SK-N-MC (cell line): Measurements from ENCODE around the gene MAGI3.

Source experiments
- DNase-seq: peaks from one replicate; pipeline ENCODE4 v3.0.0-alpha.2; 2011; ENCODE audit warnings: low read depth, low spot score
- H3K27ac ChIP-seq: fragments of 200-600 bp; sonication (generic); 2 replicates; pipeline ENCODE4 v1.5.1; 2016; ENCODE audit warnings: mixed run types
- H3K36me3 ChIP-seq: fragments of 200-600 bp; sonication (generic); 2 replicates; pipeline ENCODE4 v1.6.1; 2017; ENCODE audit warnings: antibody characterized with exemption, low read length, mixed read lengths; ENCODE audit not compliant: insufficient read depth
- H3K4me3 ChIP-seq: fragments of 200-600 bp; sonication (generic); 2 replicates; pipeline ENCODE4 v1.5.1; 2016
- H3K9ac ChIP-seq: fragments of 200-600 bp; sonication (generic); 2 replicates; pipeline ENCODE4 v1.8.0; 2017; ENCODE audit warnings: mixed run types, mixed read lengths; ENCODE audit not compliant: insufficient read length
- H3K9me3 ChIP-seq: fragments of 200-600 bp; sonication (generic); 2 replicates; pipeline ENCODE4 v1.6.1; 2017; ENCODE audit warnings: low read depth, mild to moderate bottlenecking, antibody characterized with exemption, low read length, moderate library complexity, mixed read lengths
- EZH2 ChIP-seq: fragments of 200-600 bp; sonication (generic); IDR thresholded peaks from one replicate; pipeline ENCODE4 v1.6.1; 2017; ENCODE audit warnings: antibody characterized with exemption
- FOXP2 ChIP-seq: optimal IDR thresholded peaks from 2 replicates; pipeline ENCODE3; 2011; ENCODE audit warnings: mild to moderate bottlenecking, moderate library complexity; ENCODE audit not compliant: insufficient read depth; ENCODE audit errors: extremely low read length, control extremely low read depth
- POLR2AphosphoS5 ChIP-seq: IDR thresholded peaks from 2 replicates; pipeline ENCODE4 v1.6.1; 2012; ENCODE audit warnings: mild to moderate bottlenecking, low read depth, low read length, borderline replicate concordance

The MAGI3 gene

GRCh38 chr1:113389953-113390834 is at the start of gene MAGI3:
Gene MAGI3, plus strand, starts transcription at chr1:113390515. Its CDS starts 519 bp downstream, at chr1:113391034.
- DNase-seq = peak; percentile 79
- no peaks in the 10 kb centered on the region for H3K36me3 ChIP-seq
- H3K4me3 ChIP-seq = peak within 1 kb of the TSS; percentile 84
- TF ChIP-seq POLR2AphosphoS5 (peak; percentile 65), EZH2 (no peak), FOXP2 (peak; percentile 78)
- H3K27ac ChIP-seq = peak within 1 kb of the TSS; percentile 69
- H3K9me3 ChIP-seq = no peaks in the 10 kb centered on the region
- peak within 1 kb of the TSS; percentile 80 for H3K9ac ChIP-seq

- DNase-seq = no peak
- Histone ChIP-seq H3K9me3 (no peaks in the 10 kb centered on the region), H3K36me3 (no peaks in the 10 kb centered on the region), H3K9ac (no peak overlapping the region), H3K4me3 (no peak overlapping the region), H3K27ac (no peak overlapping the region)
- TF ChIP-seq FOXP2 = no peak
- no peak for TF ChIP-seq EZH2
- TF ChIP-seq POLR2AphosphoS5 = no peak
These were observed 36.7 kb upstream of the MAGI3 start for GRCh38 chr1:113353580-113353979.

- no peak overlapping the region for H3K27ac ChIP-seq
- H3K4me3 ChIP-seq = no peak overlapping the region
- DNase-seq = no peak
- H3K9me3 ChIP-seq = no peaks in the 10 kb centered on the region
- no peak for TF ChIP-seq FOXP2
- no peak for TF ChIP-seq POLR2AphosphoS5
- TF ChIP-seq EZH2 = no peak
- H3K36me3 ChIP-seq = no peaks in the 10 kb centered on the region
- H3K9ac ChIP-seq = no peak overlapping the region
These were observed 26.4 kb upstream of the MAGI3 start for GRCh38 chr1:113363935-113364334.

GRCh38 chr1:113369040-113369439 is 21.3 kb upstream of the MAGI3 start:
- Histone ChIP-seq H3K4me3 (no peak overlapping the region), H3K27ac (no peak overlapping the region), H3K9ac (no peak overlapping the region), H3K9me3 (no peaks in the 10 kb centered on the region), H3K36me3 (no peaks in the 10 kb centered on the region)
- no peak for TF ChIP-seq POLR2AphosphoS5
- TF ChIP-seq FOXP2 = no peak
- no peak for TF ChIP-seq EZH2
- DNase-seq = no peak

- Histone ChIP-seq H3K9ac (no peak overlapping the region), H3K36me3 (no peaks in the 10 kb centered on the region), H3K9me3 (no peaks in the 10 kb centered on the region), H3K4me3 (no peak overlapping the region), H3K27ac (no peak overlapping the region)
- TF ChIP-seq EZH2 = no peak
- TF ChIP-seq FOXP2 = no peak
- TF ChIP-seq POLR2AphosphoS5 = no peak
- DNase-seq = no peak
These were observed 20.6 kb upstream of the MAGI3 start for GRCh38 chr1:113369699-113370098.

- Histone ChIP-seq H3K9me3 (no peaks in the 10 kb centered on the region), H3K36me3 (no peaks in the 10 kb centered on the region), H3K27ac (no peak overlapping the region), H3K4me3 (no peak overlapping the region), H3K9ac (no peak overlapping the region)
- TF ChIP-seq POLR2AphosphoS5 = no peak
- DNase-seq = no peak
These were observed 19.4 kb upstream of the MAGI3 start for GRCh38 chr1:113370868-113371267.

- DNase-seq = no peak
- H3K36me3 ChIP-seq = no peaks in the 10 kb centered on the region
- TF ChIP-seq EZH2 (no peak), POLR2AphosphoS5 (no peak), FOXP2 (no peak)
These were observed 17.8 kb upstream of the MAGI3 start for GRCh38 chr1:113372546-113372945.

GRCh38 chr1:113373644-113374043 is 16.7 kb upstream of the MAGI3 start:
- Histone ChIP-seq H3K9me3 (no peaks in the 10 kb centered on the region), H3K9ac (no peak overlapping the region), H3K4me3 (no peak overlapping the region), H3K36me3 (no peaks in the 10 kb centered on the region), H3K27ac (no peak overlapping the region)
- no peak for TF ChIP-seq EZH2
- TF ChIP-seq FOXP2 = no peak
- no peak for TF ChIP-seq POLR2AphosphoS5
- no peak for DNase-seq

More at GRCh38 chr1:113372546-113372945, 17.8 kb upstream of the MAGI3 start:
- H3K9ac ChIP-seq = no peak overlapping the region
- no peak overlapping the region for H3K4me3 ChIP-seq
- no peaks in the 10 kb centered on the region for H3K9me3 ChIP-seq
- H3K27ac ChIP-seq = no peak overlapping the region

- no peaks in the 10 kb centered on the region for H3K9me3 ChIP-seq
- H3K4me3 ChIP-seq = no peak overlapping the region
- no peaks in the 10 kb centered on the region for H3K36me3 ChIP-seq
- no peak for TF ChIP-seq FOXP2
- no peak for TF ChIP-seq EZH2
- TF ChIP-seq POLR2AphosphoS5 = no peak
- no peak for DNase-seq
- no peak overlapping the region for H3K27ac ChIP-seq
- no peak overlapping the region for H3K9ac ChIP-seq
These were observed 14.4 kb upstream of the MAGI3 start for GRCh38 chr1:113375878-113376277.
